Measurements from ENCODE around the gene NLE1.

- TF ChIP-seq CTCF (IDR thresholded peaks at IDR 0.05; ENCODE audit: control extremely low read depth in 1 of 3, insufficient read depth in 1 of 3, low read depth in 1 of 3, low read length in 3 of 3), result no peak
- TF ChIP-seq EZH2 (IDR thresholded peaks at IDR 0.05; ENCODE audit: low read depth, low read length, severe bottlenecking), result no peak
- TF ChIP-seq JUN (IDR thresholded peaks at IDR 0.05; ENCODE audit: low read depth, low read length), result no peak
Measured at GRCh38 chr17:35088356-35088880, 53.7 kb downstream of the NLE1 start.
